ENCODE measurements around the gene MYT1. TPM values are rescaled to one million over a fixed set of nuclear protein-coding genes. Genes with fewer than 3 reads are reported as not detected.
"Not testable (repeated sequence)": the region's sequence is repeated elsewhere in the genome, so short reads cannot be mapped to it uniquely, and the experiment has no call there.

MYT1 gene
- total RNA-seq, 3 donors from 2014 or later (not counting 1 experiment from before 2014, with no cell fraction given), result not detected

- Histone ChIP-seq H3K4me1 (ENCODE audit: control insufficient read depth, insufficient read depth, low read length) (peaks cover 10% of the 10 kb centered on the region), H3K9me3 (ENCODE audit: control insufficient read depth, insufficient read depth, low read length) (no peaks in the 10 kb centered on the region), H3K4me3 (ENCODE audit: low read length) (no peak overlapping the region), H3K27ac (ENCODE audit: low read length) (no peak overlapping the region), H3K36me3 (ENCODE audit: control insufficient read depth, insufficient read depth, low read length) (no peaks in the 10 kb centered on the region), H3K27me3 (ENCODE audit: control insufficient read depth, insufficient read depth, low read length) (peaks cover 5% of the 10 kb centered on the region)
- TF ChIP-seq CTCF (IDR thresholded peaks at IDR 0.05), result no peak
- no peak overlapping the region for H3K27ac Mint-ChIP-seq
- no peaks in the 10 kb centered on the region for H3K9me3 Mint-ChIP-seq
- WGBS (ENCODE audit: insufficient coverage), result 92% methylated on average over 12 of the region's 12 CpGs
- peaks cover 9 to 14% of the 10 kb centered on the region in 2 donors for H3K27me3 Mint-ChIP-seq (ENCODE audit: low read depth in 2 of 2)
- H3K4me1 Mint-ChIP-seq, result peaks cover 8% of the 10 kb centered on the region in 2 donors
- intact Hi-C loops (cut with micrococcal nuclease), result loop anchor here (2.0 to 5.0 kb wide), 4 partner anchors 39 to 583 kb away; partner anchors contain the start of gene PRPF6
- ATAC-seq, result no peak
- no peaks in the 10 kb centered on the region for H3K36me3 Mint-ChIP-seq
- DNase-seq, result no peak
- H3K4me3 Mint-ChIP-seq, result no peak overlapping the region
These were observed 42.7 kb upstream of the MYT1 start for GRCh38 chr20:64121586-64121985.

- not testable (repeated sequence) for H3K9me3 ChIP-seq (ENCODE audit: control insufficient read depth, insufficient read depth, low read length); H3K4me1 Mint-ChIP-seq; H3K27me3 ChIP-seq (ENCODE audit: control insufficient read depth, insufficient read depth, low read length); H3K36me3 ChIP-seq (ENCODE audit: control insufficient read depth, insufficient read depth, low read length); H3K9me3 Mint-ChIP-seq; H3K36me3 Mint-ChIP-seq; H3K4me3 Mint-ChIP-seq; H3K27ac Mint-ChIP-seq; DNase-seq; H3K4me3 ChIP-seq (ENCODE audit: low read length); ATAC-seq; H3K27ac ChIP-seq (ENCODE audit: low read length)
- intact Hi-C loops (cut with micrococcal nuclease), result loop anchor here (5.0 kb wide), 1 partner anchor 336 kb away; no protein-coding TSS in a partner anchor
- WGBS (ENCODE audit: insufficient coverage), result 88% methylated on average over 11 of the region's 11 CpGs
- peaks cover 9 to 14% of the 10 kb centered on the region in 2 donors for H3K27me3 Mint-ChIP-seq (ENCODE audit: low read depth in 2 of 2)
- H3K4me1 ChIP-seq (ENCODE audit: control insufficient read depth, insufficient read depth, low read length), result peaks cover 10% of the 10 kb centered on the region
These were observed 41.3 kb upstream of the MYT1 start for GRCh38 chr20:64122927-64123326.

GRCh38 chr20:64123517-64123916, 40.7 kb upstream of the MYT1 start:
- peaks cover 12 to 19% of the 10 kb centered on the region in 2 donors for H3K27me3 Mint-ChIP-seq (ENCODE audit: low read depth in 2 of 2)
- WGBS (ENCODE audit: insufficient coverage), result 83% methylated on average over 11 of the region's 11 CpGs
- intact Hi-C loops (cut with micrococcal nuclease), result loop anchor here (5.0 kb wide), 1 partner anchor 336 kb away; no protein-coding TSS in a partner anchor
- H3K27me3 ChIP-seq (ENCODE audit: control insufficient read depth, insufficient read depth, low read length); H3K9me3 ChIP-seq (ENCODE audit: control insufficient read depth, insufficient read depth, low read length); H3K9me3 Mint-ChIP-seq; H3K4me3 ChIP-seq (ENCODE audit: low read length); H3K27ac ChIP-seq (ENCODE audit: low read length); DNase-seq; H3K36me3 Mint-ChIP-seq; H3K4me1 Mint-ChIP-seq; ATAC-seq; H3K27ac Mint-ChIP-seq; H3K36me3 ChIP-seq (ENCODE audit: control insufficient read depth, insufficient read depth, low read length); H3K4me3 Mint-ChIP-seq: not testable (repeated sequence)
- H3K4me1 ChIP-seq (ENCODE audit: control insufficient read depth, insufficient read depth, low read length), result peaks cover 10% of the 10 kb centered on the region

GRCh38 chr20:64129146-64129782, 35.0 kb upstream of the MYT1 start:
- 91% methylated on average over 11 of the region's 11 CpGs for WGBS (ENCODE audit: insufficient coverage)
- Mint-ChIP-seq H3K36me3 (no peaks in the 10 kb centered on the region), H3K4me3 (no peak overlapping the region), H3K4me1 (no peaks in the 10 kb centered on the region), H3K27ac (no peak overlapping the region), H3K9me3 (no peaks in the 10 kb centered on the region), H3K27me3 (ENCODE audit: low read depth in 2 of 2) (peaks cover 16 to 17% of the 10 kb centered on the region in 2 donors)
- Histone ChIP-seq H3K9me3 (ENCODE audit: control insufficient read depth, insufficient read depth, low read length) (no peaks in the 10 kb centered on the region), H3K4me1 (ENCODE audit: control insufficient read depth, insufficient read depth, low read length) (no peaks in the 10 kb centered on the region), H3K36me3 (ENCODE audit: control insufficient read depth, insufficient read depth, low read length) (no peaks in the 10 kb centered on the region), H3K27ac (ENCODE audit: low read length) (no peak overlapping the region), H3K4me3 (ENCODE audit: low read length) (no peak overlapping the region), H3K27me3 (ENCODE audit: control insufficient read depth, insufficient read depth, low read length) (peaks cover 2% of the 10 kb centered on the region)
- ATAC-seq (no peak), DNase-seq (no peak)
- TF ChIP-seq CTCF (IDR thresholded peaks at IDR 0.05), result no peak
- intact Hi-C loops (cut with micrococcal nuclease), result no loop called here
